ENCODE measurements around the gene AGPAT3. TPM values are rescaled to one million over a fixed set of nuclear protein-coding genes. Genes with fewer than 3 reads are reported as not detected.

The AGPAT3 gene
- total RNA-seq, 4 donors from 2014 or later, result 32.1 to 58.8 (median 48.7) TPM

DNA sequence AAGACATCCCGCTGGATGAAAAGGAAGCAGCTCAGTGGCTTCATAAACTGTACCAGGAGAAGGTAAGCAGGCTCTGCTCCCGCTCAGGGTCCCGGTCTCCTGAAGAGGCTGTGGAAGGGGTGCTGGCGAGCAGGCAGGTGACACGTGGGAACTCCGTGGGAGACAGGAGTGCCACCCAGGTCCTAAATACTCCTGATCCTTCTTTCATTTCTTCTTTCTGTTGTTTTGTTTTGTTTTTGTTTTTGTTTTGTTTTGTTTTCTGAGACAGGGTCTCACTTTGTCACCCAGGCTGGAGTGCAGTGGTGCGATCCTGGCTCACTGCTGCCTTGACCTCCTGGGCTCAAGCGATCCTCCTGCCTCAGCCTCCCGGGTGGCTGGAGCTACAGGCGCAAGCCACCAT is 113.0 kb downstream of the AGPAT3 start:
- TF ChIP-seq, protein P1, sequence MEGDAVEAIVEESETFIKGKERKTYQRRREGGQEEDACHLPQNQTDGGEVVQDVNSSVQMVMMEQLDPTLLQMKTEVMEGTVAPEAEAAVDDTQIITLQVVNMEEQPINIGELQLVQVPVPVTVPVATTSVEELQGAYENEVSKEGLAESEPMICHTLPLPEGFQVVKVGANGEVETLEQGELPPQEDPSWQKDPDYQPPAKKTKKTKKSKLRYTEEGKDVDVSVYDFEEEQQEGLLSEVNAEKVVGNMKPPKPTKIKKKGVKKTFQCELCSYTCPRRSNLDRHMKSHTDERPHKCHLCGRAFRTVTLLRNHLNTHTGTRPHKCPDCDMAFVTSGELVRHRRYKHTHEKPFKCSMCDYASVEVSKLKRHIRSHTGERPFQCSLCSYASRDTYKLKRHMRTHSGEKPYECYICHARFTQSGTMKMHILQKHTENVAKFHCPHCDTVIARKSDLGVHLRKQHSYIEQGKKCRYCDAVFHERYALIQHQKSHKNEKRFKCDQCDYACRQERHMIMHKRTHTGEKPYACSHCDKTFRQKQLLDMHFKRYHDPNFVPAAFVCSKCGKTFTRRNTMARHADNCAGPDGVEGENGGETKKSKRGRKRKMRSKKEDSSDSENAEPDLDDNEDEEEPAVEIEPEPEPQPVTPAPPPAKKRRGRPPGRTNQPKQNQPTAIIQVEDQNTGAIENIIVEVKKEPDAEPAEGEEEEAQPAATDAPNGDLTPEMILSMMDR (IDR thresholded peaks at IDR 0.05), result no peak
- no peak for TF ChIP-seq POLR2A (IDR thresholded peaks at IDR 0.05)
- H3K4me3 ChIP-seq (ENCODE audit: low read depth, poor library complexity, severe bottlenecking), result no peak overlapping the region
- intact Hi-C loops (cut with DNase I; ENCODE audit: low total_unique reads), result no loop called here
- DNase-seq (ENCODE audit: low spot score in 2 of 2), result no peak
- WGBS, 2 donors, result 96 to 99% methylated on average over 10 of the region's 10 CpGs

DNA sequence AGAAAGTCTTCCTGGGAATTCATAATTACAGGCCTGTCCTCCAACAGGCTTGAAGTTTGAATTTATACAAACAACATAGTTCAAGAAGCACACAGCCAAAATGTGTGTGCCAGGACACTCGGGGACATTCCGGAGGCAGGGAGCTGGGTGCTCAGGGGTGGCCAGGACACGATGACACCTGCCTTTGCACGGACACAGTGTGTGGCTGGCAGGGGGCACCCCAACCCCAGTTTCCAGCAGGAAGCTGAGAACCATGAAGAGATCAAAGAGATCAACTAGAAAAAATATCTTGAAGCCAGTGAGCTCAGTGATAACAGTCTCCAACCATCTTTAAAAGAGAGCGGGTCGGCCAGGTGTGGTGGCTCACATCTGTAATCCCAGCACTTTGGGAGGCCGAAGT is 114.6 kb downstream of the AGPAT3 start:
- TF ChIP-seq, protein P1 (IDR thresholded peaks at IDR 0.05), result no peak
- no peak for TF ChIP-seq POLR2A (IDR thresholded peaks at IDR 0.05)
- WGBS, 2 donors, result 82 to 90% methylated on average over 7 of the region's 7 CpGs
- no peak overlapping the region for H3K4me3 ChIP-seq (ENCODE audit: low read depth, poor library complexity, severe bottlenecking)
- DNase-seq (ENCODE audit: low spot score in 2 of 2), result no peak
- intact Hi-C loops (cut with DNase I; ENCODE audit: low total_unique reads), result no loop called here

DNA sequence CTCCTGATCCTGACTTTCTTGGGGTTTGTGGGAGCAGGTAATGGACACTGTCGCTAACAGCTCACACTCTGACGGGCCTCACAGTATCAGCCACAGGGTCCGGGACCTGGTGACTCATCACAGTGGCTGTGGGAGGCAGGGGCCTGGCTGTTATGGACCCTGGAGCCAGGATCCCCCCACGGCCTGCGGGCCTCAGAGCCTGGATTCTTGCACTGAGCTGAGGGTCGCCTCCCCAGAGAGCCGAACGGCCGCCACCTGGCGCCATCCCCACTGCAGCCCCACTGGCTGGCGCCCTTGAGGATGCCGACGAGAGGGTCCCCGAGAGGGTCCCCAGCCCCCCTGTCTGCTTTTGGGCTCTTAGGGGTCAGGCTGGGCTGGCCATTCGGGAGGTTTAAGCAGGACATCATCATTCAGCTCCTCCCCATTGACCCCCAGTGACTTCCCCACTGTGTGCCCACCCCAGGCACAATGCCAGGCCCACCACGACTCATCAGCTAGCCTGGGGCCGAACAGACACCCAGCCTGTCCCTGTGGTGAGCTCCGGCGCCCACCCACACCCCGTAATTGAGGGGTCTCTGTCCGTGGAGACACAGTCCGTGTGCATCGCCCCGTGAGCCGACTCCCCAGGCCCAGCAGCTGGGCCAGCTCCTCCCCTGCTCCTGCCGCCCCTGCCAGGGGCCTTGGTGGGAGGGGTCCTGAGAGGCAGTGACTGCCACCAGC is 116.3 kb downstream of the AGPAT3 start:
- intact Hi-C loops (cut with DNase I; ENCODE audit: low total_unique reads), result no loop called here
- WGBS, 2 donors, result 82 to 88% methylated on average over 16 to 26 of the region's 26 CpGs

DNA sequence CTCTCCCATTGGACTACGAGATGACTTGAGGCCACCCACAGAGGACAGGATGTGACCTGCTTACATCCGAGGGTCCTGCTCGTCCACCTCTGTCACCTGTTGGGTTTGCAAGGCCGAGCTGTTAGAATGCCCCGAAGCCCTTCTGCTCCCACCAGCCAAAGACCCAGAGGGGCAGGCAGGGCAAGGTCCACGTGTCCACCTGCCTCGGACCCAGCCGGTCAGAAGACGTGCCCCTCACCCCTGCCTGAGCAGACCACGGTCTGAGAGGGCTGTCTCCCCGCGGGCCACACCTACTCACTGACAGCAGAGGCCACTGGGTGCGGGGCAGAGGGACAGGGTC is 116.8 kb downstream of the AGPAT3 start:
- no peak for DNase-seq (ENCODE audit: low spot score in 2 of 2)
- no peak overlapping the region for H3K4me3 ChIP-seq (ENCODE audit: low read depth, poor library complexity, severe bottlenecking)
- WGBS, 2 donors, result 89% methylated on average over 9 to 13 of the region's 13 CpGs
- intact Hi-C loops (cut with DNase I; ENCODE audit: low total_unique reads), result no loop called here
- TF ChIP-seq, protein P1 (IDR thresholded peaks at IDR 0.05), result no peak
- TF ChIP-seq POLR2A (IDR thresholded peaks at IDR 0.05), result no peak

More for the DNA sequence above, 116.3 kb downstream of the AGPAT3 start:
- DNase-seq (ENCODE audit: low spot score in 2 of 2), result no peak
- no peak overlapping the region for H3K4me3 ChIP-seq (ENCODE audit: low read depth, poor library complexity, severe bottlenecking)
- TF ChIP-seq, protein P1 (IDR thresholded peaks at IDR 0.05), result no peak
- no peak for TF ChIP-seq POLR2A (IDR thresholded peaks at IDR 0.05)

DNA sequence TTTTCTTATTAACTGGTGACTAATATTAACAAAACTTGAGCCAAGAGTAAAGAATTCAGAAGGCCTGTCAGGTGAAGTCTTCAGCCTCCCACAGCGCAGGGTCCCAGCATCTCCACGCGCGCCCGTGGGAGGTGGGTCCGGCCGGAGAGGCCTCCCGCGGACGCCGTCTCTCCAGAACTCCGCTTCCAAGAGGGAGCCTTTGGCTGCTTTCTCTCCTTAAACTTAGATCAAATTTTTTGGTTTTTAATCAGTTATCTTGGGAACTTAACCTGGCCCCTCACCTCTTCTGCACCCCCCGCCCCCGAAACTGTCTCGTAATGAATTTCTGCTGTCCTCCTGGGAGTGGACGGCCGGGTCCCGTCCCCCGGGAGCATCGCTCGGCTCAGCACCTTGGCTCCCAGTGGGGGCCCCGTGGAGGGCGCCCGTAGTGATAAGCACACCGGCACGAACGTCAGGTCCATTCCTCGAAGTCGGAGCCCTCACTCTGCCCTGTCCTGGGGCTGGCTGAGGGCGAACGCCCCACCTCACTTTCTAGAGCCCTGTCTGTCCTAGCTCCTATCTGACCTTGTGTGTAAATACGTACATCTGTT is 117.6 kb downstream of the AGPAT3 start:
- intact Hi-C loops (cut with DNase I; ENCODE audit: low total_unique reads), result no loop called here
- TF ChIP-seq, protein P1 (IDR thresholded peaks at IDR 0.05), result no peak
- no peak for TF ChIP-seq POLR2A (IDR thresholded peaks at IDR 0.05)
- 92 to 93% methylated on average over 29 to 32 of the region's 32 CpGs for WGBS, 2 donors
- no peak for DNase-seq (ENCODE audit: low spot score in 2 of 2)
- no peak overlapping the region for H3K4me3 ChIP-seq (ENCODE audit: low read depth, poor library complexity, severe bottlenecking)
